Measurements from ENCODE around the gene STK31. TPM values are rescaled to one million over a fixed set of nuclear protein-coding genes. Genes with fewer than 3 reads are reported as not detected.
"Not testable (repeated sequence)": the region's sequence is repeated elsewhere in the genome, so short reads cannot be mapped to it uniquely, and the experiment has no call there.

STK31 gene
- total and polyA plus RNA-seq, 2 donors (not counting 3 experiments of a cell fraction or from before 2014, with no cell fraction given) = 0.44 TPM; not detected in 1

- TF ChIP-seq CTCF (IDR thresholded peaks at IDR 0.05; ENCODE audit: extremely low read depth in 1 of 2, insufficient read depth in 1 of 2, low read depth in 1 of 2, low read length in 2 of 2) (no peak), EZH2 (IDR thresholded peaks at IDR 0.05; ENCODE audit: borderline replicate concordance, low read depth, low read length, severe bottlenecking) (no peak), MAX (IDR thresholded peaks at IDR 0.05; ENCODE audit: insufficient read depth, insufficient read length) (no peak)
- H3K9ac ChIP-seq (replicated peaks; ENCODE audit: extremely low read depth, insufficient read depth, low read length) = no peak overlapping the region
- no peaks in the 10 kb centered on the region for H3K27me3 ChIP-seq (ENCODE audit: control insufficient read depth in 2 of 2, insufficient read depth in 2 of 2, low read length in 2 of 2)
- no peak for DNase-seq (ENCODE audit: low read depth, low spot score)
- no peaks in the 10 kb centered on the region for H3K4me1 ChIP-seq (ENCODE audit: control insufficient read depth, extremely low read depth, insufficient read depth, low read length)
- dilution Hi-C loops (cut with MboI; ENCODE audit: extremely low pct_ligation_motif_present, low sequenced_read_pairs) (no loop called here), intact Hi-C loops (cut with micrococcal nuclease) (no loop called here)
- no peaks in the 10 kb centered on the region for H3K9me3 ChIP-seq (replicated peaks; ENCODE audit: control insufficient read depth, insufficient read depth, low read length)
- no TSS peak for BruUV-seq (replicated peaks)
- H2AFZ ChIP-seq (ENCODE audit: low read depth, low read length) = no peak overlapping the region
- no peaks in the 10 kb centered on the region for H3K79me2 ChIP-seq (ENCODE audit: control insufficient read depth, insufficient read depth, low read length)
- H4K20me1 ChIP-seq (replicated peaks; ENCODE audit: control insufficient read depth, extremely low read depth, insufficient read depth, low read length) = no peaks in the 10 kb centered on the region
- FAIRE-seq = no peak
- ChIA-PET POLR2A (no interaction called here), CTCF (no interaction called here)
- no peaks in the 10 kb centered on the region for H3K36me3 ChIP-seq (ENCODE audit: control insufficient read depth in 2 of 2, extremely low read depth in 1 of 2, insufficient read depth in 2 of 2, low read length in 2 of 2)
- H3K4me2 ChIP-seq (ENCODE audit: insufficient read depth, low read length) = no peak overlapping the region
- no peak overlapping the region for H3K4me3 ChIP-seq (replicated peaks in 1 of 3; ENCODE audit: insufficient read depth in 1 of 3, low read depth in 1 of 3, low read length in 3 of 3)
- H3K27ac ChIP-seq (ENCODE audit: insufficient read depth, low read depth, low read length) = no peak overlapping the region
- no peaks in the 10 kb centered on the region for H3K9me1 ChIP-seq (replicated peaks; ENCODE audit: control insufficient read depth, extremely low read depth, insufficient read depth, low read length)
These were observed 123.4 kb downstream of the STK31 start for GRCh38 chr7:23833405-23833804.

GRCh38 chr7:23844837-23845236 is 134.8 kb downstream of the STK31 start:
- H3K4me1 ChIP-seq (ENCODE audit: control insufficient read depth, extremely low read depth, insufficient read depth, low read length); H3K9ac ChIP-seq (replicated peaks; ENCODE audit: extremely low read depth, insufficient read depth, low read length); intact Hi-C loops (cut with micrococcal nuclease); POLR2A ChIA-PET; H3K9me1 ChIP-seq (replicated peaks; ENCODE audit: control insufficient read depth, extremely low read depth, insufficient read depth, low read length); H3K27ac ChIP-seq (ENCODE audit: insufficient read depth, low read depth, low read length); H3K4me2 ChIP-seq (ENCODE audit: insufficient read depth, low read length); H4K20me1 ChIP-seq (replicated peaks; ENCODE audit: control insufficient read depth, extremely low read depth, insufficient read depth, low read length); DNase-seq (ENCODE audit: low read depth, low spot score); H2AFZ ChIP-seq (ENCODE audit: low read depth, low read length); H3K79me2 ChIP-seq (ENCODE audit: control insufficient read depth, insufficient read depth, low read length); dilution Hi-C loops (cut with MboI; ENCODE audit: extremely low pct_ligation_motif_present, low sequenced_read_pairs); FAIRE-seq; H3K9me3 ChIP-seq (replicated peaks; ENCODE audit: control insufficient read depth, insufficient read depth, low read length); H3K36me3 ChIP-seq (ENCODE audit: control insufficient read depth in 2 of 2, extremely low read depth in 1 of 2, insufficient read depth in 2 of 2, low read length in 2 of 2); CTCF ChIA-PET; H3K27me3 ChIP-seq (ENCODE audit: control insufficient read depth in 2 of 2, insufficient read depth in 2 of 2, low read length in 2 of 2); BruUV-seq (replicated peaks); H3K4me3 ChIP-seq (replicated peaks in 1 of 3; ENCODE audit: insufficient read depth in 1 of 3, low read depth in 1 of 3, low read length in 3 of 3): not testable (repeated sequence)
